ENCODE measurements around the gene KRT33A.
"Not testable (repeated sequence)": the region's sequence is repeated elsewhere in the genome, so short reads cannot be mapped to it uniquely, and the experiment has no call there.

KRT33A gene

DNA sequence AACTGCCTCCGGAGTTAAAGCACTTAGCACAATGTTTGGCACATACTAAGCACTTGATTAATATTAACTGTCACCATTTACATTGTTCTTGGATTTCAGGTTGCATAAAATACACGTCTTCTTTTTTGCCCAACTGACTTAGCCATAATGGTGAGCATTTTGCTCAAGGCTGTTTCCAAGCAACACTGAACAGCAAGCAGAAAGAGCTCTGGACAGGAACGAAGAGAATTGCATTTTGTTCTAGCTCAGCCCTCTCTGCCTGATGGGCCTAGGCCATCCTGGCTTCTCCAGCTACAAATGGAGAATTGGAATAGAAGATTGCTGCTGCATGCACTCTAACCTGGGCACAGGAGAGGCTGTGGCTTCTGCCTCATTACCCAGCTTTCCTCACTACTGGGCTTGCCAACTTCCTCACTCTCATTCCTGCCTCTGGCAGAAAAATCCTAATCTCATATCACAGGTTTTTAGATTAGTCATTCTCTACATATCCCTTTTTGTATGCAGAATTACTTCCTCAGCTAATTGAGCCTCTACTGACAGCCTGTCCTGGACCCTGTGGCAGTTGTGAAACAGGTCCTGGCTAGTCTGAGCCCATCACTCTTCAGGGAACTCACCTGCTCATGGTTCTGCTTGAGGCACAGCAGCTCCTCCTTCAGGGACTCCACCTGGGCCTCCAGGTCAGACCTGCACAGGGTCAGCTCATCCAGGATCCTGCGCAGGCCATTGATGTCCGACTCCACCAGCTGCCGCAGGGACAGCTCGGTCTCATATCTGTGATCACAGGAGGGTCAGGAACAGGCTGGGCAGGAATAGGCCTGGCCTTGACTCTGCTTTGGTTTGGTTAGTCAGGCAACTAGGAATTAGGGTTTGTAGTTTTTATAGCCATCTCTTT is 2.5 kb downstream of the KRT33A start:
- Mint-ChIP-seq H3K4me3 (no peak overlapping the region), H3K27ac (no peak overlapping the region), H3K4me1 (ENCODE audit: low read depth) (peaks cover 3% of the 10 kb centered on the region), H3K9me3 (peaks cover 3% of the 10 kb centered on the region), H3K36me3 (ENCODE audit: low read depth) (no peaks in the 10 kb centered on the region), H3K27me3 (ENCODE audit: low read depth) (peaks cover 11% of the 10 kb centered on the region)
- DNase-seq (ENCODE audit: low spot score) = no peak

DNA sequence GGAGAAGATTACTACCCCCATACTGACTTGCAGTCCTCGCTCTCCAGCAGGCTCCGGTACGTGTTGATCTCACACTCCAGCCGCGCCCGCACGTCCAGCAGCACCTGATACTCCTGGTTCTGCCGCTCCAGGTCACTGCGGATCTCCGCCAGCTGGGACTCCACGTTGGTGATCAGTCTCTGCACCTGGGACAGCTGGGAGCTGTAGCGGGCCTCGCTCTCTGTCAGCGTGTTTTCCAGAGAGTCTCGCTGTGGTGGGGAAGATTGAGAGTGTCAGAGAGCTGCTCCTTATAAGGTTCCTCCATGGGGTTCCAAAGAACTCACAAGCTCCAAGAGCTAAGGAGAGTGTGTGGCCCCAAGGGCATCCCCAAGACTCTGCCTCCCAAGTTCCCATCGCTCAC is 4.2 kb downstream of the KRT33A start:
- H3K36me3 Mint-ChIP-seq (ENCODE audit: low read depth); DNase-seq (ENCODE audit: low spot score); H3K27ac Mint-ChIP-seq; H3K4me3 Mint-ChIP-seq: not testable (repeated sequence)
- peaks cover 13% of the 10 kb centered on the region for H3K27me3 Mint-ChIP-seq (ENCODE audit: low read depth)
- peaks cover 11% of the 10 kb centered on the region for H3K4me1 Mint-ChIP-seq (ENCODE audit: low read depth)
- peaks cover 14% of the 10 kb centered on the region for H3K9me3 Mint-ChIP-seq

DNA sequence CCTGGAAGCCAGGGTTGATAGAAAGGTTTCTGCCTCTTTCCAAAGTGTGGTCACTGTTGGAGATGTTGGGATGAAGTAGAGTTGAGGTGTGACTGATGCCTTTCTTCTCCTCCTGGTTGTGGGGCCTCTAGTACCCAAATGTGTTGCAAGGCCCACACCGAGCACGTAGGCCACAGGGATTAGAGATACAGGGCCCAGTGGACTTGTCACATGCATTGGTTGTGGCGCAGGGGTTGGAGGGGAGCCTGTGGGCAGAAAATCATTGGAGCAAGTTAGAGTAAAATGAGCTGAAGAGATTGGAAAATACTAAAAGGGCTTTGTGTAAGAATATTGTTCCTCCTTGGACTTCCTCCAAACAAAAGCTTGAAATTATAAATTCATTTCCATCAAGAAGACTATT is 4.6 kb downstream of the KRT33A start:
- DNase-seq (ENCODE audit: low spot score) = no peak
- H3K36me3 Mint-ChIP-seq (ENCODE audit: low read depth) = peaks cover 4% of the 10 kb centered on the region
- H3K4me3 Mint-ChIP-seq = no peak overlapping the region
- H3K27ac Mint-ChIP-seq = no peak overlapping the region
- H3K9me3 Mint-ChIP-seq = peaks cover 14% of the 10 kb centered on the region
- H3K27me3 Mint-ChIP-seq (ENCODE audit: low read depth) = peaks cover 13% of the 10 kb centered on the region
- H3K4me1 Mint-ChIP-seq (ENCODE audit: low read depth) = peaks cover 15% of the 10 kb centered on the region

DNA sequence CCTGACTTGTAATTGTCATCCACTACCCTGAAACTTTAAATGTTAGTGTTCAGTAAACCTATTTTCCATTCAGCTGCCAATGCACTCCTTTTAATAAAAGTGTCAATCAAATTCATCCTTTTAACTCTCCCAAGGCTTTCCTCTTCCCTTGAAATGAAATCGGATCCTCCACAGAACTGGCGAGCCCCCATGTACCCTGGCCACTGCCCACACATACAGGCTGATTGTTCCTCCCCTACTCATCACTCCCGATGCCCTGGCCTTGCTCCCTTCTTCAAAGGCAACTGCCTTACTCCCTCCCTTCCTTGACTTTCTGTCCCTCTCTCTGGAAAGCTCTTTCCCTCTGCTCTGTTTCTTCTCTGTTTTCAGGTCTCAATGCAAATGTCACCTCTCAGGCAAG is 7.6 kb downstream of the KRT33A start:
- Mint-ChIP-seq H3K36me3 (ENCODE audit: low read depth) (peaks cover 4% of the 10 kb centered on the region), H3K27ac (no peak overlapping the region), H3K27me3 (ENCODE audit: low read depth) (peaks cover 24% of the 10 kb centered on the region), H3K4me3 (no peak overlapping the region), H3K9me3 (peaks cover 14% of the 10 kb centered on the region), H3K4me1 (ENCODE audit: low read depth) (peaks cover 37% of the 10 kb centered on the region)
- no peak for DNase-seq (ENCODE audit: low spot score)

DNA sequence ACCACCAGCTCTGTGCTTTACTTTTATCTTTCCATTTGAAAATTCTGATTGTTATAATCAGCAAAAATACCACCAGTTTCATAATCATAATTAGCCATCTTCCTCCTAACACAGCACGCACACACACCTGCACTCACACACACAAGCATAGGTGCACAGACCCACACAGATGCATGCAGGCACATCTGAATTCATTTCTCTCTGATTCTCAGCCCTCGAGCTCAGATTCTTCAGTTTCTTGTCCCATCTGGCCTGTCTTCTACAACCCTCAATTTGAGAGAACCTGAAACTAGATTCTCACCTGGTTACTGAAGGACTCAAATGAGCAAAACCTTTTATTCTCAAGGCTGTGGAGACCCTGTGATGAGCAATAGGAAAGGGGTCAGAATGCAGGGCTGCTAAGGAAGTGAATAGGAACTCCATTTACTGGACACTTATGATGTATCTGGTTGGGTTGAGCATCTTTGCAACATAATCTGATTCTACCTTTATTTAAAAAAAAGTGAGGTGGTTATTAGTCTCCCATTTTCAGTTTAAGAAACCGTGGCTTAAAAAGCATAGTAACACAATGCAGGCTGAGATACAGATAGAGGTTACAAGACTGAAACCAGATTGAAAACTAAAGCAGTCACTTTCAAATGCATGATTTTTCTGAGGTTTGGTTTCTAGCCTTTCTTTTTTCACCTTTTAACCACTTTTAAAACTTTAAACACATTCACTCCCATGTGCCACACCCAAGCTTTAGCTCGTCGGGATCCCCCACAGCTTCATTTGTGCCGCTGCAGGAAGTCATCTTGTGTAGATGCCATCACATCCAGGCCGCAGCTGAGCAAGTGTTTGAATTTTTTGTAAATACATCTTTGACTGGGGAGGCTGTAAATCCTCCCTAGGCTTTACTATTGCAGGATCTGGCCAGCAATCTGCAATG is 9.4 kb downstream of the KRT33A start:
- Mint-ChIP-seq H3K4me1 (ENCODE audit: low read depth) (peaks cover 37% of the 10 kb centered on the region), H3K9me3 (peaks cover 14% of the 10 kb centered on the region), H3K27me3 (ENCODE audit: low read depth) (peaks cover 30% of the 10 kb centered on the region), H3K36me3 (ENCODE audit: low read depth) (peaks cover 4% of the 10 kb centered on the region), H3K4me3 (peak overlapping the region; percentile 41), H3K27ac (peak overlapping the region; percentile 85)
- DNase-seq (ENCODE audit: low spot score) = peak; percentile 20

DNA sequence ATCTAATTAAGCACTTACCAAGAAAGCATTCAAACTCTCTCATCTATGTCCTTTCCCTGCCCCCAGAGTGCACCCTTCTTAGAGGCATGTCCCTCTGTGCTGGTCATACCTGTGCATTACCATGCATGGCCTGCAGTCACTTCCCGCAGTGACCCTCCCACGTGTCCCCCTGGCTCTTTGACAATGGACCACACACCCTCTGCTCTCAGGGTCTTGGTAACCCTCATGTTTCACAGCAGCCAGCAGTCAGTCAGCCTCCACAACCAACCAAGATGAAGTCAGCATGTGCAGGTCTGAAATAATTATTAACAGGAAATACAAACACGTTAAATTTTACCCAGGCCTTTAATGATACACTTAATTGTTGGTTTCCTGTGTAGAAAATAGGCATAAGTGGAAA is 10.1 kb downstream of the KRT33A start:
- Mint-ChIP-seq H3K27ac (peak overlapping the region; percentile 13), H3K4me3 (peak overlapping the region; percentile 6), H3K27me3 (ENCODE audit: low read depth) (peaks cover 34% of the 10 kb centered on the region), H3K9me3 (peaks cover 14% of the 10 kb centered on the region), H3K36me3 (ENCODE audit: low read depth) (peaks cover 4% of the 10 kb centered on the region), H3K4me1 (ENCODE audit: low read depth) (peaks cover 37% of the 10 kb centered on the region)
- DNase-seq (ENCODE audit: low spot score) = no peak

DNA sequence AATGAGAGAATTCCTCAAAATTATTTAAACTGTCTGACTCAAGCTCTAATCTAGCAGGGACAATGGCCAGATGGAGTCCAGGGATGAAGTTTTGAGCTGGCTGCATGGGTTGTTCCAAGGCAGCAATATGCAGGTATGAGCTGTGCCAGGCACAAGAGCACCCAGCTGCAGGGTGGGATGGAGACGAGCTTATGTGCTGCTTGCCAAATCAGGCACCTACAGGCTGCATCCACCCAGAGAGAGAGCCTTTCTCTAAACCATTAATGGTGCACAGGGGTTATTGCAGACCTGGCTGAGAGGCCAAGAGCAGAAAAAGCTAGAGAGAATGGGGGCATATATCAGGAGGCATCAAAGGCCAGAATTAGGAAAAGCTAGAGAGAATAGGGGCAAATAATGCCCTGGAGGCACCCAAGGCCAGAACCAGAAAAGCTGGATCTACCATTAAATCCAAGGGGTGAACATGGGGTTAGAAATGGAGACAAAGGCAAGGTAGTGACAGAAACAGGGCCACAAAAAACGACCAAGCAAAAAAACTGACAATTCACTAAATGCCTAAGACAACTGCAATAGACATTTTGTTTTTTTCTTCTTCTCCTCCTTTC is 11.0 kb downstream of the KRT33A start:
- peaks cover 14% of the 10 kb centered on the region for H3K9me3 Mint-ChIP-seq
- H3K27me3 Mint-ChIP-seq (ENCODE audit: low read depth) = peaks cover 35% of the 10 kb centered on the region
- peaks cover 4% of the 10 kb centered on the region for H3K36me3 Mint-ChIP-seq (ENCODE audit: low read depth)
- DNase-seq (ENCODE audit: low spot score) = no peak
- peak overlapping the region; percentile 6 for H3K4me3 Mint-ChIP-seq
- H3K4me1 Mint-ChIP-seq (ENCODE audit: low read depth) = peaks cover 39% of the 10 kb centered on the region
- peak overlapping the region; percentile 71 for H3K27ac Mint-ChIP-seq

DNA sequence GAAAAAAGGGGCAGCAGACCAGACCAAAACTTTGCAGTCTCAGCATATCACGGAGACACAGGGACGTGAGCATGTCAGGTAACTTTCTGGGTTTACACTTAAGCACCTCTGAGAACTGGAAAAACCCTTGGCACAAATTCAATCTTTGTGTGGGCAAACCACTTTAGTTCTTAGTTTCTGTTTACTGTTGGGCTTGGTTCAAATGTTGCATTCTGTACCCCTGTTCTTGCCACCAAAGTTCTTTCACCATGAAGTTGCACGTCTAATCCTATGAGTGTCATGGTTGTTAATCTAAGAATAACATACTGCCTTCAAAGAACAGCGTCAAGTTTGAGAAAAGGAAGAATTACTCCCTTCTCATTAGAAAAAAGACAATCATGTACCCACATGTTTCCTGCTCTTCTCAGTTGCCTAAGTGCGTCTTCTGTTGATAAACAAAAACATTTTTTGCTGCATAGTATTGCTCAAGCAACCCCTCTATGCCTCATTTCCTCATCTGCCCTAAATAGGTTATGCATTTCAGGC is 11.6 kb downstream of the KRT33A start:
- Mint-ChIP-seq H3K27ac (peak overlapping the region; percentile 71), H3K4me3 (peak overlapping the region; percentile 32), H3K4me1 (ENCODE audit: low read depth) (peaks cover 39% of the 10 kb centered on the region), H3K27me3 (ENCODE audit: low read depth) (peaks cover 33% of the 10 kb centered on the region), H3K9me3 (peaks cover 14% of the 10 kb centered on the region), H3K36me3 (ENCODE audit: low read depth) (peaks cover 4% of the 10 kb centered on the region)
- DNase-seq (ENCODE audit: low spot score) = no peak

DNA sequence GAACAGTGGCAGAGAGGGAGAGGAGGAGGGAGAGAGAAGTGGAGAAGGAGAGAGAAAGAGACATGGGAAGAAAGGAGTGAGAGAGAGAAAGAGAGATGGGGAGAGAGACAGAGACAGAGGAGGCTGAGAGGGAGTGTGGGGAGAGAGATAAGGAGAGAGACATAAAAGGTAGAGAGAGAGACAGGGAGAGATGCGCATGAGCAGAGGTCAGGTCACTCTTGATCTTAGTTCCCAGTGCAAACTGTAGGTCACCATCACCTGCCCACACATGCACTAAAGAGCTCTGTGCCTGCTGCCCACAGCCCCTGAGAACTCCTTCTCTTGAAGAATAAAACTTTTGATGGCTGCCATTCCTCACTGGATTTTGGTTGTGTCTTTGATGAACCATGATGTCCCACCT is 14.9 kb downstream of the KRT33A start:
- Mint-ChIP-seq H3K4me3 (no peak overlapping the region), H3K36me3 (ENCODE audit: low read depth) (no peaks in the 10 kb centered on the region), H3K4me1 (ENCODE audit: low read depth) (peaks cover 22% of the 10 kb centered on the region), H3K27me3 (ENCODE audit: low read depth) (peaks cover 20% of the 10 kb centered on the region), H3K9me3 (no peaks in the 10 kb centered on the region), H3K27ac (peak overlapping the region; percentile 40)
- DNase-seq (ENCODE audit: low spot score) = no peak

DNA sequence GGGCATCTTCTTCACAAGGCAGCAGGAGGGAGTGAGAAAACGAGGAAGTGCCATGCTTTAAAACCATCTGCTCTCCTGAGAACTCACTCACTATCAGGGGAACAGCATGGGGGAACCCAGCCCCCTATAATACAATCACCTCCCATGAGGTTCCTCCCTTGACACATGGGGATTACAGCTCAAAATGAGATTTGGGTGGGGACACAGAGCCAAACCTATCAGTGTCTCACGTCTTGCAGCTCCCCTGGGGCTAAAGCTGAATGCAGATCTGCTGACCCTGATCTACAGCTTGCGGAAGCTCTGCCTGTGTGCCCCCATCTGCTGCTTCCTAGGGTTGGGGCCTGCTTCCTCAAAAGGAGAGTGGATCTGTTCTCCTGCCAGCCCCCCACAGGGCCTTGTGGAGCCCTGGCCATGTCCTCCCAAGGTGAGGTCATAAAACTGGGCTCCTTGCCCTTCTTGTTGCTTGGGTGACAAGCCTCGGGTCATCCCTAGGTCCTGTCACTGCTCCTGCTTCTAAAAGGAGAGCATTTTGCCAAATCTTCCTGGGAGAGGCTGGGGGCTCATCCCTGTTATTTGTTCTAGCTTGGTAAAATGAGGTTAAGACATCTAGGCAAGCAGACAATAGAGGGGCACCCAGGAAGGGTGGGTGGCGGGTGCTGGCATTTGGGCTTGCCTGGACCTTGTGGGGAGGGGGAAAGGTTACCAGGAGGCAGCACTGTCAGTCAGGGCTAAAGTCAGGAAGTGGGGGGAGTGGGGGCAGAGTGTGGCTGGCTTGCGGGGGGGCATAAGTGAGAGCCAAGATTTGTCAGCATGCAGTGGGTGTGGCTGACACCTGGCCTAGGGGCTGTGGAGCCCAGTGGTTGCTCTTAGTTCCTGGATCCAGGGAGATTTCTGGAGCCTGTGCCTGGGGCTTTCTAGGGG is 16.0 kb downstream of the KRT33A start:
- Mint-ChIP-seq H3K4me1 (ENCODE audit: low read depth) (peaks cover 12% of the 10 kb centered on the region), H3K36me3 (ENCODE audit: low read depth) (no peaks in the 10 kb centered on the region), H3K27ac (no peak overlapping the region), H3K9me3 (no peaks in the 10 kb centered on the region), H3K4me3 (no peak overlapping the region), H3K27me3 (ENCODE audit: low read depth) (peaks cover 14% of the 10 kb centered on the region)
- no peak for DNase-seq (ENCODE audit: low spot score)

DNA sequence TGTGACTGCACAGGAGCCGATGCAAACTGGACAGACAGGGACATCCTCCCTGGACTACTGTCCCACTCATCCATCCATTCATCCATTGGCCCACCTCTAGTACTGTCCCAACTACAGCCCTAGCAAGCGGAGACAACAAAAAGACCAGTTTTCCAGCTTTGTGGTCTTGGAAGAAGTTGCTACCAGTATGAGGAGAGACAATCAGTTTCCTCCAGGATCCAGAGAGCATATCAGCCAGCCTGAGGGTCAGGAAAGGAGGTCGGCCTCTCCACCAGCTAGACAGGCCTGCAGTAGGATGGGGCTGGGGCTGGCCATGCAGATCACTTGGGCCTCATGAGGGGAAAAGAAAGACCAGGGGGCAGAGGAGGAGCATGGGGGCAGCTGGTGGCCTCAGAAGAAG is 16.8 kb downstream of the KRT33A start:
- Mint-ChIP-seq H3K36me3 (ENCODE audit: low read depth) (no peaks in the 10 kb centered on the region), H3K9me3 (no peaks in the 10 kb centered on the region), H3K27ac (no peak overlapping the region), H3K4me3 (no peak overlapping the region), H3K4me1 (ENCODE audit: low read depth) (peaks cover 4% of the 10 kb centered on the region), H3K27me3 (ENCODE audit: low read depth) (peaks cover 11% of the 10 kb centered on the region)
- DNase-seq (ENCODE audit: low spot score) = no peak

DNA sequence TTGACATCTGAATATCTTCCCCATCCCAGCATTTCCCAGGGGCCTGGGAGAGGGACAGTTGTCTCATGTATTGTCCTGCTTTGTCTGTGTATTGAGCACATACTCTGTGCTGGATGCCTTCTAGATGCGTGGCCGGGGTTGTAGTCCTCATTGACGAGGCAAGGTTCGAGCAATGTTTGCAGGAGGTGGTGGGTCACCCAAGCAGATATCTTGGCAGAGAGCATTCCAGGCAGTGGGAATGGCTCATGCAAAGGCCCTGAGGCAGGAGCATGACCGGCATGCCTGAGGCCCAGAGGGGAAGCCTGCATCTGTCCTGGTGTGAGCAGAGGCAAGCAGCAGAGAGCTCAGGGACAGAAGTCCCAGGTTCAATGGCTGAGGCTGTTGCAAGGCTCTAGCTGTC is 17.5 kb downstream of the KRT33A start:
- Mint-ChIP-seq H3K36me3 (ENCODE audit: low read depth) (no peaks in the 10 kb centered on the region), H3K4me3 (no peak overlapping the region), H3K27ac (no peak overlapping the region), H3K4me1 (ENCODE audit: low read depth) (peaks cover 2% of the 10 kb centered on the region), H3K9me3 (no peaks in the 10 kb centered on the region), H3K27me3 (ENCODE audit: low read depth) (peaks cover 11% of the 10 kb centered on the region)
- DNase-seq (ENCODE audit: low spot score) = no peak

DNA sequence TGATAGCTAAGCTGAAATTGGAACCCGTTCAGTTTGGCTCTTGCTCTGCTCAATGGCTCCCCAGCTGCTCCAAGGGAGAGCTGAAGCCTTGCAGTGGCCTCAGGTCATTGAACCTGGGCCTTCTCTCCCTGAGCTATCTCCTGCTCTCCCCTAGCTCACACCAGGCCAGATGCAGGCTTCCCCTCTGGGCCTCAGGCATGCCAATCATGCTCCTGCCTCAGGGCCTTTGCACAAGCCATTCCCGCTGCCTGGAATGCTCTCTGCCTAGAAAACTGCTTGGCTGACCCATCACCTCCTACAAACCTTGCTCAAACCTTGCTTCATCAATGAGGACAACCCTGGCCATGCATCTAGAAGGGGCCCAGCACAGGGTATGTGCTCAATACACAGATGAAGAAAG is 18.4 kb downstream of the KRT33A start:
- H3K27ac Mint-ChIP-seq = no peak overlapping the region
- no peak overlapping the region for H3K4me3 Mint-ChIP-seq

More for the DNA sequence above, 18.4 kb downstream of the KRT33A start:
- DNase-seq (ENCODE audit: low spot score) = no peak
- Mint-ChIP-seq H3K9me3 (no peaks in the 10 kb centered on the region), H3K36me3 (ENCODE audit: low read depth) (no peaks in the 10 kb centered on the region), H3K4me1 (ENCODE audit: low read depth) (peaks cover 2% of the 10 kb centered on the region), H3K27me3 (ENCODE audit: low read depth) (peaks cover 8% of the 10 kb centered on the region)

All from T-helper 2 cell treated with Interferon-gamma antibody and Interleukin-4, amounts not matched to agents 5 μg/mL and 100 μg/mL, for 36 hours (primary cell).